Kidney tubule cell (primary cell): ENCODE results near the gene SPATA17.
"Not testable (repeated sequence)": the region's sequence is repeated elsewhere in the genome, so short reads cannot be mapped to it uniquely, and the experiment has no call there.

Experiments
- DNase-seq: peaks from one replicate; pipeline ENCODE4 v3.0.0-alpha.2; 2018; ENCODE audit warnings: low spot score

The SPATA17 gene

DNA sequence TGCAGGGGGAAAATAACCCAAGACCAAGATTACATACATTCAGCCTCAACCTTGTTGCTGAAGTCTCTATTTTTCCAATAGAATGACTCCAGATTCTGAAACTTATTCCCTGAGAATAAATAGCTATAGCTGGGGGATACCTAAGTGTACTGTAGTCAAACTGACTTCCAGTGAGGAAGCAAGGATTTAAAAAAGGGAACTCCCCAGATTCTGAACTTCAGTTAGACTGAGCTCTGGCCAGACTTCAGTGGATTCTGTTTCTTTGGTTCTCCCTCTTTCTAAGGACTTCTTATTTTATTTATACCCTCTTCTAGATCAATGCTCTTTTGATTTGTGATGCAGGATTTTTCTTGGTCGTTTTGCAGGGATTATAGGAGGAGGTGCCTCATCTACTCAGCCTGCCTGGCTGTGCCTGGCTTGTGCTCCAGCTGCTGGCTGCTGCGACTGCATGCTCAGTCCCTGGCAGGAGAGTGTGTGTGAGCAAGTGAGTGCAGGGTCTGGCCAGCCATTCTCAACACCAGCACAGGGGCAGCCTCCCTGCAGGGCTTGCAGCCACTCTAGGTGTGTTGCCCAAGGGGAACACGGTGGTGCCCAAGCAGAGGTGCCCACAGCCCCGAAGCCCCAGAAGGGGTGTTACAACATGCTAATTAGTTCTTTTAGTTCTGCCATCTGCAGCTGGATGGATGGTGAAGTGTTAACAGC lies 43.0 kb downstream of the SPATA17 start:
- DNase-seq: no peak

DNA sequence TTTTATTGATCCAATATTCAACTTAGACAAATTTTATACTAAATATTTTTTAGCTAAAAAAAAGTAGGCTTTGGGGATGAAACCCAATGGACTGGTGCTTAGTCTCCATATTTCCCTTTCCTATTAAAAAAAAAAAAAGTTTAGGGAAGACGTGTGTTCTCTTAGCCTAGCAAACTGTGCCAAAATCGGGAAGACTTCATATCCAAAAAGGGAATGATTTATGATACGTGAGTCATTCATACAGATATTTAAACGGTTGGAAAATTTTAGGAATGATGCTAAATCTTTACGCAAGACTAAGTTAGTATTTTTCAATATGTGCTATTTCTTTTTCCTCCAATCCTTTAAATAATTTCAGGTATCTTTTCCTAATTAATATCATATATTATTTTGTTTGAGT lies 50.7 kb downstream of the SPATA17 start:
- no peak for DNase-seq

DNA sequence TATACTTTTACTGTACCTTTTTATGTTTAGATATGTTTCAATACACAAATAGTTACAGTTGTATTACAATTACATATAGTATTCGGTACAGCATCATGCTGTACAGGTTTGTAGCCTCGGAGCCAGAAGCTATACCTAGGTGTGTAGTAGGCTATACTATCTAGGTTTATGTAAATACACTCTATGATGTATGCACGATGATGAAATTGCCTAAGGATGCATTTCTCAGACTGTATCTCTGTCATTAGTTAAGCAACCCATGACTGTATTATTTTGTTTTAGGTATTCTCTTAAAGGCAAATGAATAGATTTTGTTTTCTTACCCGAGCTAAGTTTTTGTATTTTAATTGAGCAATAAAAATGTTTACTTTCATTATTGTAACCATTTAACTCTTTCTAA lies 56.4 kb downstream of the SPATA17 start:
- no peak for DNase-seq

DNA sequence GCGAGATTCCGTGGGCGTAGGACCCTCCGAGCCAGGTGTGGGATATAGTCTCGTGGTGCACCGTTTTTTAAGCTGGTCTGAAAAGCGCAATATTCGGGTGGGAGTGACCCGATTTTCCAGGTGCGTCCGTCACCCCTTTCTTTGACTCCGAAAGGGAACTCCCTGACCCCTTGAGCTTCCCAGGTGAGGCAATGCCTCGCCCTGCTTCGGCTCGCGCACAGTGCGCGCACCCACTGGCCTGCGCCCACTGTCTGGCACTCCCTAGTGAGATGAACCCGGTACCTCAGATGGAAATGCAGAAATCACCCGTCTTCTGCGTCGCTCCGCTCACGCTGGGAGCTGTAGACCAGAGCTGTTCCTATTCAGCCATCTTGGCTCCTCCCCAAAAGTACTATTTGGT lies 65.0 kb downstream of the SPATA17 start:
- not testable (repeated sequence) for DNase-seq

DNA sequence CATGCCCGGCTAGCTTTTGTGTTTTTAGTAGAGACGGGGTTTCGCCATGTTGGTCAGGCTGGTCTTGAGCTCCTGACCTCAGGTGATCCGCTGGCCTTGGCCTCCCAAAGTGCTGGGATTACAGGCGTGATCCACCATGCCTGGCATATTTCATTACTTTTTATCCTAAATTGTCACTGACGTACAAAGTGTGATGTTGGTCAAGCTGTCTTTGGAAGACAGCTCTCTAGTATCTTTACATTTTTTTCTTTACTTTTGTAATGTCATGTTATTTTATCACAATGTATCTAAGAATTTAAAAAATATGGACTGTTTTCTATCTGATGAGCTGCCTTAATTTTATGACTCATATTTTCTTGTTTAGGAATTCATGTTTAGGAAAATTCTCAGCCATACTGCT lies 72.2 kb downstream of the SPATA17 start:
- no peak for DNase-seq

DNA sequence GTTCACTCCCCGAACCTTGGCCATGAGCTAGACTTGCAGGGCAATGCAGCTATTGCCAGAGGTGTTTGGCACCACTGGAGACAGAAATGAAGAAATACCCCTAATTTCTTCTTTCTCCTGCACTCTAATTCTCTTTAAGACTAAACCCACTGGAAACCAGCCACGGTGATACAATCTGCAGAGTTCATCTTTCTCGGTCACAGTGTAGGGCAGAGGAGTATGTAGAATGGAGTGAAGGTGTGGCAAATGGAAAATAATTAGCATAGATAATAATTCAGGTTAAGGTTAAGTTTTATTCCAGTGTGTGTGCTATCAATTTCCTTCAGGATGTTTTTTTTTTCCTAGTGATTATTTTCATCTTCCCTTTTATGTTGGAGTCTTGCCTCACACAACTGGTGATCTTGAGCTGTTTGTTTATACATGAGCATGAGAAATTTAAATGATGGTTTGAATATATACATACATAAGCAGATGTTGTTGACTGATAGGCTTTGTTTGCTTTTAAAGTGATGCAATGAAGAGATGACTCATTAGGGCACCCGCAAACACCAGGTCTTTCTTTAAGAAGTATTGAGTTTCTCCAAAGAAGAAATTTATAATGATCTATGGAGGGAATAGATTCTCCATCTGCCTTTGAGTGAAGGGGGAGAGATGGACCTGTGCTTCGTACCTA lies 81.9 kb downstream of the SPATA17 start:
- DNase-seq: no peak

DNA sequence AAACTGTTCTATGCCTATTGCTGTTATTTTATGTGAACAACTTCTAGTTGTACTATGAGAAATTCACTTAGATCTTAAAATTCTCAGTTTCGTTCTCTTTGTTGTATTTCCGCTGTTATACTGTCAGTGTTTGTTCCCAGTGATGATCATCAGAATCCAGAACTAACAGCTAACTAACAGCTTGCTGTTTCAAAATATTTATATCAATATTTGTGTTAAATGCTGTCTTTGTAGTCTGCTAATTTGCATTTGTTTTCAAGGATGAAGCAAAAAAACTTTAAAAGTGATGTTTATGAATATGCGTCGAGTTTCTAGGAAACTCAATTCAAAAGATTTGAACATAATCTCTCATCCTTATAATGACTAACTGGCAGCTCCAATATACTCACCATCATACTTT lies 84.5 kb downstream of the SPATA17 start:
- DNase-seq: no peak

DNA sequence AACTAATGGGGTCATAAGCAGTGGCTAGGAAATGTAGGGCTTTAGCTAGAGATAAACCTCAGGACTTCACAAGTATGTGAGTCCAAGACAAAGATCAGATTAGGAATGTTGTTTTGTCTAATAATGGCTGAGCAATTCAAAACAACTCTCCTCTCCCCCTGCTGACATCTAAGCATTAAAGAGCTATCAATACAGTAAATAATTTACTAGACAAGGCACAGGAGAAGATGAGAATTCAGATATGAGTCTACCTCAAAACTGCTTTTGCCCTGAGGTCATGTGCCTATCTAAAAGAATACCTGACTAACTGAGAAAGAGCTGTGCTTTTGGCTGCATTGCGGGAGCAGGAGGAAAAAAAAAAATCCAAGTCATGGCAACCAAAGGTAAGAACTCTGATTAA lies 86.8 kb downstream of the SPATA17 start:
- DNase-seq: peak; percentile 85

DNA sequence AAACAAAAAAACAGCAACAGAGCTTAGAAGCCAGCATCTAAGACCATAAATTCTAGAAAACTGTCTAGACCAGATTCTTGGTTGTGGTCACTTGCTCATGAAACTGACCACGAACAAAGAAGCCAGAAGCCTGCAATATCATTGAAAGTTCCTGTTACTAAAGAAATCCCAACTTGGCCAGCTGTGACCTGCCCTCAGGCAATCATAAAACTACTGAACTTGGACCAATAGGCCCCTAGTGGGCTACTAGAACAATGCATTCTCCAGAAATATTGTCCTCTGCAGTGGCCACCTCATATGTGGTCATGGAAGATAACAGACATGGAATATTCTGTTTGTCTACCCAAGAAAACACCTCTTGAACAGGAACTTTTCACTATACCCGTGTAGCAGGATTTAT lies 87.7 kb downstream of the SPATA17 start:
- DNase-seq: peak; percentile 80

DNA sequence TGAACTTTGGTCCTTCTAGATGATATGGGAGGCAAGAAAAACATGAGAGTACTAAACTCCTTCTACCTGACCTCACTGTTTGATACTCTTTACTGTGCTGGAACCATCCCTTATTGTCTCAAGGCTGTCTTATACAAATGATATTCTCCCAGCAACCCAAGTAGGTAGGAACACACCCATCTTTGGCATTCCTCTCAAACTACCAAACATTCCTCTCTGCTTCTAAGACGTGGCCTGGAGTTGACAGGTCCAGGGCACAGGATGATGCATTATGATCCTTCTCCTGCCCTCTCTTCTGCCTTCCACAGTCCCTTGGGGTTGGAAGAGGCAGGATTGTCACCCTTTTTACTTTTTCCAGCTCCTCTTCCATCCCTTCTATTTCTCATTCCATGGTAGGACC lies 90.5 kb downstream of the SPATA17 start:
- DNase-seq: peak; percentile 36

DNA sequence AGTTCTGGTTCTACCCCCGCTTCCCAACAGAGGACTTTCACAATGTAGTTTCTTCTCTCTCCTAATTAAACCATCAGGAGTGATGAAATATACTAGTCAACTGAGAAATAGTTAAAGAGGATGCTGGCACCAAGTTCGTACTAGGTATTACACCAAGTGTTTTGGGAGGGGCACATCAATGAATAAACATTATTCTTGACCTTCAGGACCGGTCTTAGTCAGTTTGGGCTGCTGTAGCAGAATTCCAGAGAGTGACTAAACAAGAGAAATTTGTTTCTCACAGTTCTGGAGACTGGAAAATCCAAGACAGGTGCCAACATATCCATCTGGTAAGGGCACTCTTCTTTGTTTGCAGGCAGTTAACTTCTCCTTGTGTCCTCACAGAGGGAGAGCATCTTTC lies 103.8 kb downstream of the SPATA17 start:
- no peak for DNase-seq

DNA sequence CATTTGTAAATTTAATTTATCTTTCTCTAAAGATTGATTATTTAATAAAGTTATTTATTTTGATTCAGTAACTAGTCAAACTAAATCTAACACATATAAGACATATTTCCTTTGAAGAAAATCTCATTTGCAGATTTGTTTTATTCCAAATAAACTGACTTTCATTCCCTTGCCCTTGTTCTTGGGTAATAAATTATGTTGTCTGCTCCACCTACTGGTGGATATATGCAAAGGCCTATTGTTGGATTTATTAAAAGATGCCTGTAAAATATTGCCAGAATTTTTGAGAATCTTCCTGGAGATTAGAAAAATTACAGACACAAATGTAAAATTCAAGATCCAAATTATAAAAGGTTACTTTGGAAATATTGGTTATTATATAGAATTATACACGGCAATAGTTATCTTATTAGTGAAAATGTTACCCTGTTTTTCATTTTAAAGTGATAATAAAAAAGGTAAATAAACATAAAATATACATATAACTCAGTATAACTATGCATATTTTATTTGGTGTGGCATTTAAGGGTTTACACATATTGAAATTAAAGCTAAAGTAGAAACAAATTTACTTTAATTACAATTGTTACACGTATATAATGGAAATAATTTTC lies 116.1 kb downstream of the SPATA17 start:
- DNase-seq: peak; percentile 43

DNA sequence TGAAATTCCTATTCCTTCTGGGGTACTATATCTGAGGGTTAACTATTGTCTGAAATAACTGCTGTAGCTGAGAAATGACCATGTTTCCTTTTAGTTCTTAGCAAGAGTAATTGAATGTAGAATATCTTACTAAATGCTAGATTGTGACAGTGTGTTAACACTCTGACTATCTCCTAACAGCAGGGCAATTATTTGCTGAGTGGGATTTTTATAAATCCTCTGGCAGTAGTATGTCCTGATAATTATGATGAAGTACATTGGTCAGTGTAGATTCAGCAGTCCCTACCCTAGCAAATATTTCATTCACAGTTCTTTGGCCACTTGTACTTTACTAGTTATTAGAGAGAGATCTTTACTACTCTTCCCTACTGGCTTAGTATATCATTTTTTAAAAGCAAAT lies 138.6 kb downstream of the SPATA17 start:
- no peak for DNase-seq

DNA sequence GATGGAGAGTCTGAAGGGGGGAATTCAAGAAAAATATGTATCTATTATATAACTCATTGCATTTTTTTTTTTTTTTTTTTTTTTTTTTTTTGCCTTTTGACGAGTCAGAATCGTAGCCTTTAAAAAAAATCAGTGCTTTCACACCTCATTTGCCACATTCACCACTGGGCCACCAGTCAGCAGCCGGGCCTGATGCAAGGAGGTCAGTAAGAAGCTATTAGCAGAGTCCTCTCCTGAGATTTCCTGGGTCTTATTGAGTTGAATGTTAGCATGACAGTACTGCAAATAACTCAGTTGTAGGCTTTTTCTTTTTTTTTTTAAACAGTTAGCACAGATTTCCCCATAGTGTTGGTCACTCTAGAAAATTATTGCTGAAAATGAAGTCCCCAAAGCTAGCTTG lies 139.8 kb downstream of the SPATA17 start:
- DNase-seq: no peak

DNA sequence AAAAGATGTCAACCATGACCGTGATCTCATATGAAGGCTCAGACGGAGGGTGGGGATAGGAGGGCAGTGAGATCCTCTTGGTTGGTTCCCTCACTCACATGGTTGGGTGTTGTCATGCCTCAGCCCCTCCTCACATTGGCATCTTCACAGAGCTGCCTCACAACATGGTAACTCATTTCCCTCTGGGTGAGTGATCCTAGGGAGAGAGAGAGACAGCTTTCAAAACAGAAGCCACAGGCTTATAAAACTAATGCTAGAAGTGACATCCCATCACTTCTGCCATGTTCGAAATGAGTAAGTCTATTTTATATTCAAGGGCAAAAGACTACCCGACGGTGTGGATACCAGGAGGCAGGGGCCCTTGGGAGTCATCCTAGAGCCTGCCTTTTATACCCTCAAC lies 145.5 kb downstream of the SPATA17 start:
- DNase-seq: no peak

DNA sequence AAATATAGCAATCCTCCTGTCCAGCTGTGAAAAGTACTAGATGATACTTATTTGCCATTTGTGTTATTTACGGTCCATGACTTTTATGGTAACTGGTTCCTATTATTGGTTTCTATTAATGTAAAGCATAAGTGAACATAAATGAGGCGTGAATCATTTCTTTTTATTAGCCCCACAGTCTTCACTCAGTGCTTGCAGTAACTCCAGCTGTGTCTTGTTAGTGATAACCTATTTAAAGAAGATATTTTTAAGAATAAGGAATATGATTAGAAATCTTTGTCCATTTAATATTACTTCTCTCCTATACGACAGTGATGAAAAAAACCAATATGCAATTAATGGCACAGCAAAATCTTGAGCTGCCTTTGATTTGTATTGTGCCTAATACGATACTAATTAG lies 149.9 kb downstream of the SPATA17 start:
- DNase-seq: no peak

DNA sequence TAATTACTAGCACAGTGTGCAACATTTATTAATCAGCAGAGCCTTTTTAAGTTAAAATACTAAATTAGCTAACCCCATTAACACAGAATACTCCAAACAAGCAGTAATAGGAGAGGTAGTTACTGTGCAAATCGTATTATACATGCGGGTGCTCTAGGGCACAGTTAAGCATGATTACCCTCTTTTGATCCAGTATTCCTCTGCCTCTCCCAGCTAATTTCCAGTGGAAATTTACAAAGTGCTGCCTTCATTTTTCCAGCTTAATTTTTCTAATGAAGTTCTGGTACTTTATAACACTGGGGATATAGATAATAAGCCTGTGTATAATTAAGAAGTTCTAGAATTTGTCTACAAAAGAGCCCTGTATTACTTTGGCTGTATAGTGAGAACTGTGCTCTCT lies 159.9 kb downstream of the SPATA17 start:
- DNase-seq: no peak

DNA sequence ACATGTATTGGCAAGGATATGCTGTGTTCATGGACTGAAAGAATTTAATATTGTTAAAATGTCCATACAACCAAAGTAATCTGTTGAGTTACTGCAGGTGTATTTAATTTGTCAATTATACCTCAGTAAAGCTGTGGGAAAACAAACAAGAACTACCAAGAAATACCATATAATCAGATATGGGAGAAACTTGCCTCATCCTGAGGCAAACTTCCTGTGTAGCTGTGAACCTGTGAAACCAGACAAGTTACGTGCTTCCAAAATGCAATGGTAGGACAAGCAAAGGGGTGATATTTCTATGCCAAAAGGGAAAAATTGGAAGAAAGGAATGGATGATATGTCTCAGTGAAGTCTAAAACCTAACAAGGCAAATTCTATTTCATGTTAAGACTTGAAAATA lies 174.6 kb downstream of the SPATA17 start:
- DNase-seq: no peak

DNA sequence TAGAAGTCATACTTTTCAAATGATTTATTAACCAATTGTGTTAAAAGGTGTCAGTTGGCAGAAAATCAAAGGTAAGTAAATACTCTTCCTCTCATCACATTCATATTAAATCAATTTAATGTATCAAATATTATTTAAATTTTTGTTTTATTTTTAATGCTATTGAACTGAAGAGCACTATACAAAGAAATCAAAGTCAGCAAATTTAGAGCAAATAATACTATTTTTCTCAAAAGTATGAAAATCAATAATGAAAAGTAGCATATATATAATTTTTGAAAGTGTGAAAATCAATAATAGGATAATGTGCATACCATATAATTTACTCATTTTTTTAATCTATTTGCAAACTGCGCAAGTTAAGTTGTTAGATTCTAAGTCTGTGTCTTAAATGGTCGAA lies 181.0 kb downstream of the SPATA17 start:
- DNase-seq: no peak

DNA sequence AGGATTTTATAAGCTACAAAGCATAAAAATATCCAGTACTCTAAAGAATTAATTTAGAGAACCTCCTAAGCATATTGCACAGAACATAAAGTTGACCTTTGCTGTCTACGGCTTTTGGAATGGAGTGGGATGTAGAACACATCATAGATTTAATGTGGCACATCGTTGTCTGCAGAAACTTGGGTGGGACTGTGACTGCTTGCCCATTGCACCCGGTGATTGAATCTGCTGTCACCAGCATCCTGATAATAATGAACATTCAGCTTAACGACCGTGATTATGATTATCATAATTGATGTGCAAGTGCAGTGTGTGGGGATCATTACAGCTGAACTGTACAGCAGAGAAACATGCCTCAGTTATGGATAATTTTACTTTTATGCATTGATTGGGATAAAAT lies 181.9 kb downstream of the SPATA17 start:
- no peak for DNase-seq

DNA sequence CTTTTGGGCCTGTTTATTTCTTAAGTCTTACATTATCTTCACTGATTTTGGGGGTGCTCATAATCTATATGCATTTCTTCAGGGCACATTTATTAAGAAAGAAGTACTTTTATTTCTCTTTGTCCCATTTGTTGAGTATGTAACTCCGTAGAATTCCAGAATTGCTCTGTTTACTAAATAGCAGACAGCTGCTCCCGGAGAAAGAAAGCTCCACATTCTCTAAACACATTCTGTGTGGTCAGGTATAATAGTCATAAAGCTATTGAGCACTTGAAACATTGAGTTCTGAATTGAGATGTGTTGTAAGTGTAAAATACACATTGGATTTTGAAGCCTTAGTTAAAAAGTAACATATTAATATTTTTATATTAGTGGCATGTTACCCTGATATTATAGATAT lies 206.5 kb downstream of the SPATA17 start:
- no peak for DNase-seq

DNA sequence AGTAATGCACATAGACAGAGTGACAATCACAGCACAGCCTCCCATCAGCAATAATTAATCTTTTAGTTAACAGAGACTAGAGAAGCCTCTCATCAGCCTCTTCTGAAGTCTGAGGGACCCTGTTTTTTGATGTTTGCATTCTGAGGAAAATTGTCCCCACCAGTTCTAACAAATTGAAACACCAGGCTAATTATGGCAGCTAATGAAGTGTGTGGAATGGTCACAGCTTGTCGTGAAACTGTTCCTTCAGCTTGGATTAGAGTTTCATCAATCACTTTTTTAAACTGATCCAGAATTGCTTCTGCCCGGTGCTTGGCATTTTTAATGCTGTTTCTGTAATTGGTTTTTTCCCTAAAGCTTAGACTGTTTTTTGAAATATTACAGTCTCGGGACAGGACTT lies 208.0 kb downstream of the SPATA17 start:
- DNase-seq: no peak

DNA sequence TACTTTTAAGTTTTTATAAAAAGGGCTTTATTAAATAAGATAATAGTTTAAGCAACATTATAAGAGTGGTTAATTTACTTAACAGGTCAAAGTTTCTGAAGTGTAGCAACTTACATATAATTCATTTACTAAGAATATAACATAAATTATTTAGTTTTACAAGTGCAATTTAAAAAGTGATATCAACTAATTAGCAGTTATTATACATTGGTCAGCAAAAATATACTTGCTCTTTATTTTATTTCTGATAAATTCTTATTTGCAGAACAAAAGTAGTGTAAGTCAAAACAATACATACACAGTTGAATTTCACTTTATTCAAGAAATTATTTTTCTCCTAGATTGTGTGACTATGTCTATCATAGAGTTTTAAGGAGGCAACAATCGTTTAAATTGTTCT lies 215.6 kb downstream of the SPATA17 start:
- no peak for DNase-seq

DNA sequence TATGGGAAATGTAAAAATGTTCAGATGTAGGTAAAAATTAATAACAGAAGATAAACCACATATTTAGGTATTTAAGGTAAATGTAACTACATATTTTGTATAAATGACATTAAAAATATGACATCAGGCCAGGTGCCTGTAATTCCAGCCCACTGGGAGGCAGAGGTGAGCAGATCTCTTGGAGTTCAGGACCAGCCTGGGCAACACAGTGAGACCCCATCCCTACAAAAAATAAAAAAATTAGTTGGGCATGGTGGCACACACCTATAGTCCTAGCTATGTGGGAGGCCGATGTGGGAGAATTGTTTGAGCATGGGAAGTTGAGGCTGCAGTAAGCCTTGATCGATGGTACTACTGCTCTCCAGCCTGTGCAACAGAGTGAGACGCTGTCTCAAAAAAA lies 216.5 kb downstream of the SPATA17 start:
- no peak for DNase-seq
